Measurements from ENCODE around the gene CORO2A. TPM values are rescaled to one million over a fixed set of nuclear protein-coding genes. Genes with fewer than 3 reads are reported as not detected.

Gene CORO2A
- 1 to 10 TPM; 2.8 to 4.6 (median 4.2) TPM for total RNA-seq

DNA sequence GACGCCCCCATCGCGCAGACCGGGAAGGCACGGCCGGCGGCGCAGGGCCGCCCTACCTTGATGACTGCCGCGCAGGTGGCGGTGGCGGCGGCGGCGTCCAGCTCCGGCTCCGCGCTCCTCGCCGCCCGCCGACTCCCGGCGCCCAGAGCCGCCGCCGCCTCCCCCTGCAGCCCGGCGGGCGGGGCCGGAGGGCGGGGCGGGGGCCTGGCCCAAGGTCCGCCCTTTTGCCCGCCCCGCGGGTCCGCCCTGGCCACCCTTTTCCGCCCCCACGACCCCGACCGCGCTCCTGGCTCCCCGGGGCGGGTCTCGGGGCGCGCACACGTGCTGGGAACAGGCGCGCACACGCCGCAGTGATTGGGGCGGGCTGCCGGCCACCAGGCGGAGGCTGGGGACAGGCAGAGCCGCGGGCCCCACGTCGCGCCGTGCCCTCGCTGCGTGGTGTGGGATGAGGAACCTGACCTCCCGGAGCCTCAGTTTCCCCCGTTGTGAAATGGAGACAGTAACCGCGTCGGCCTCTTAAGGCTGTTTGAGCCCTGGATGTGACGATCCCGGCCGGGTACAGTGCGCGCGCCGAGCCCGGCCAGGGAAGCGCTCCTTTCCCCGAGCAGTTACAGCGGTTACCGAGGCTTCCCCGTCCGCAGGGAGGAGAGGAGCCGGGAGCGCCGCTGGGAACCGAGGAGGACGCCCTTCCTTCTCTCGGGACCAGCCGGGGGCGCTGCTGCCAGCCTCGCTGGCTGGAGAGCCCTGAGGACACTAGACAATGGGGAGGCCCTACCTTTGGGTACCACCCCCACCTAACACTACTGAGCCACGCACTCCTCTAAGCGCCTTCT lies at the start of gene CORO2A:
Gene CORO2A, minus strand, starts transcription at position 135 of the 833 bp plus-strand sequence. CDS start 34,977 bp downstream, outside the sequence.
- Histone ChIP-seq H3K4me1 (no peaks in the 10 kb centered on the region), H3K4me3 (peak within 1 kb of the TSS; percentile 37 to 47), H3K27me3 (no peaks in the 10 kb centered on the region), H3K36me3 (no peaks in the 10 kb centered on the region), H3K27ac (peak within 1 kb of the TSS; percentile 61 to 63), H3K9me3 (no peaks in the 10 kb centered on the region)
- DNase-seq, result peak; percentile 49 to 55
- TF ChIP-seq POLR2A (IDR thresholded peaks at IDR 0.05), result peak; percentile 51 to 58
- TF ChIP-seq, protein P1, sequence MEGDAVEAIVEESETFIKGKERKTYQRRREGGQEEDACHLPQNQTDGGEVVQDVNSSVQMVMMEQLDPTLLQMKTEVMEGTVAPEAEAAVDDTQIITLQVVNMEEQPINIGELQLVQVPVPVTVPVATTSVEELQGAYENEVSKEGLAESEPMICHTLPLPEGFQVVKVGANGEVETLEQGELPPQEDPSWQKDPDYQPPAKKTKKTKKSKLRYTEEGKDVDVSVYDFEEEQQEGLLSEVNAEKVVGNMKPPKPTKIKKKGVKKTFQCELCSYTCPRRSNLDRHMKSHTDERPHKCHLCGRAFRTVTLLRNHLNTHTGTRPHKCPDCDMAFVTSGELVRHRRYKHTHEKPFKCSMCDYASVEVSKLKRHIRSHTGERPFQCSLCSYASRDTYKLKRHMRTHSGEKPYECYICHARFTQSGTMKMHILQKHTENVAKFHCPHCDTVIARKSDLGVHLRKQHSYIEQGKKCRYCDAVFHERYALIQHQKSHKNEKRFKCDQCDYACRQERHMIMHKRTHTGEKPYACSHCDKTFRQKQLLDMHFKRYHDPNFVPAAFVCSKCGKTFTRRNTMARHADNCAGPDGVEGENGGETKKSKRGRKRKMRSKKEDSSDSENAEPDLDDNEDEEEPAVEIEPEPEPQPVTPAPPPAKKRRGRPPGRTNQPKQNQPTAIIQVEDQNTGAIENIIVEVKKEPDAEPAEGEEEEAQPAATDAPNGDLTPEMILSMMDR (IDR thresholded peaks at IDR 0.05), result peak in 3 of 4 experiments; percentile 12 to 36 (median 20)
- intact Hi-C loops (cut with DNase I; ENCODE audit: low total_unique reads), result no loop called here

DNA sequence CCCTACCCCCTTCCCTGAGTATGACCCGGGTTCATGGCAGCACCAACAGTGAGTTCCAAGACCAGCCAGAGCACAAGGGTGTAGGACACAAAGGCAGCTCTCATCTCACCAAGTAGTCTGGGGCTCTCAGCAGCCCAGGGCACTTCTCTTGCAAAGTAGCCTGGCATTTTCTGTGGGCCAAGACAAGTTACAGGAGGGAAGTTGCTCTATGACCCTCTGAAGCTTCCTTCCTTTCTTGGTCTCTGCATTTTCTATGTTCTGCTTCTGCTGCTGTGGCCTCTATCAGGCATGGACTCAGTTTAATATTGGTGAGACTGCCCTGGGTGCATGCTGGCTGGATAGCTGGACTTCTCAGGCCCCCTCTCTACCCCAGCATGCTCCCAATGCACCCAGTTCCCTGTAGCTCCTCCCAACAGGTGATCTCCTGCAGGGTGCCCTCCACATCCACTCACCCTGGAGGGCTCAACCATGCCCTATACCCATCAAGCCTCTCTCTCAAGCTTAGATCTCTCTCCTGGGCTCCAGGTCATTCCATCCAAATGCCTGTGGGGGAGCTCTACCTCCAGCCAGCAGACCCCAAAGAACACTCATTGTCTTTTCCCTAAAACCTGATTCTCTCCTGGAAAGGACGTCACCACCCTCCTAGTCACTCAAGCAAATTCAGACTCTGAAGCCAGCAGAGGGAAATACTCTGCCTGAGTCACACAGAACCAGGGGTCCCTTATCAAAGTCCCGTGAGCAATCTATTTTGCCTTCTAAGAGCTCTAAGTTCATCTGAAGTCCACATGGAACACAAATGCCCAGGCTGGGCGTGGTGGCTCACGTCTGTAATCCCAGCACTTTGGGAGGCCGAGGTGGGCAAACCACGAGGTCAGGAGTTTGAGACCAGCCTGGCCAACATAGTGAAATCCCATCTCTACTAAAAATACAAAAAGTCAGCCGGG lies 49.2 kb upstream of the CORO2A start:
- Histone ChIP-seq H3K27me3 (no peaks in the 10 kb centered on the region), H3K4me1 (no peaks in the 10 kb centered on the region), H3K36me3 (no peaks in the 10 kb centered on the region), H3K9me3 (no peaks in the 10 kb centered on the region), H3K27ac (no peak overlapping the region), H3K4me3 (no peak overlapping the region)
- intact Hi-C loops (cut with DNase I; ENCODE audit: low total_unique reads), result no loop called here
- DNase-seq, result no peak
- TF ChIP-seq, protein P1 (IDR thresholded peaks at IDR 0.05), result no peak
- TF ChIP-seq POLR2A (IDR thresholded peaks at IDR 0.05), result no peak

- TF ChIP-seq, protein P1 (IDR thresholded peaks at IDR 0.05), result no peak
- TF ChIP-seq POLR2A (IDR thresholded peaks at IDR 0.05), result no peak
- DNase-seq, result no peak
- Histone ChIP-seq H3K27me3 (no peaks in the 10 kb centered on the region), H3K9me3 (no peaks in the 10 kb centered on the region), H3K36me3 (no peaks in the 10 kb centered on the region), H3K4me3 (no peak overlapping the region), H3K27ac (no peak overlapping the region), H3K4me1 (no peaks in the 10 kb centered on the region)
- intact Hi-C loops (cut with DNase I; ENCODE audit: low total_unique reads), result no loop called here
Observed at GRCh38 chr9:98240475-98240874, 48.0 kb upstream of the CORO2A start.

DNA sequence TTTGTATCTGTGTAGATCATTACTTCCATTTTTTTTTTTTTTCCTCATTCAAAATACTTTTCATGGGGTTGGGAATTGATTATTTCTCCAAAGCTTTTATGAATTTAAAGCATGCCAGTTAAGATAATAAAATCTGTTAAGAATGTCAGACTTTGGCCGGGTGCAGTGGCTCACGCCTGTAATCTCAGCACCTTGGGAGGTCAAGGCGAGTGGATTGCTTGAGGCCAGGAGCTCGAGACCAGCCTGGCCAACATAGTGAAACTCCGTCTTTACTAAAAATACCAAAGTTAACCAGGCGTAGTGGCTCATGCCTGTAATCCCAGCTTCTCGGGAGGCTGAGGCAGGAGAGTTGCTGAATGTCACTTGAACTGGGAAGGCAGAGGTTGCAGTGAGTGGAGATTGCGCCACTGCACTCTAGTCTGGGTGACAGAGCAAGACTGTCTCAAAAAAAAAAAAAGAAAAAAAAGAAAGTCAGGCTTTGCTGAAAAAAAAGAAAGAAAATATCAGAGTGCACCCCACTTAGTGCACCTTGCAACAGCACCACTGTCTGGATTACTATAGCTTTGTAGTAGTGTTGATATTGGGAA lies 44.6 kb upstream of the CORO2A start:
- TF ChIP-seq, protein P1 (IDR thresholded peaks at IDR 0.05), result no peak
- no peak for TF ChIP-seq POLR2A (IDR thresholded peaks at IDR 0.05)
- Histone ChIP-seq H3K4me3 (no peak overlapping the region), H3K27ac (no peak overlapping the region), H3K9me3 (no peaks in the 10 kb centered on the region), H3K36me3 (no peaks in the 10 kb centered on the region), H3K27me3 (no peaks in the 10 kb centered on the region), H3K4me1 (no peaks in the 10 kb centered on the region)
- intact Hi-C loops (cut with DNase I; ENCODE audit: low total_unique reads), result no loop called here
- DNase-seq, result no peak
